Caco-2 (cell line): ENCODE data around the gene MAP7. TPM values are rescaled to one million over a fixed set of nuclear protein-coding genes. Genes with fewer than 3 reads are reported as not detected.

Source experiments
- BruUV-seq: library from RNA; stranded (reverse); fragments of 400-500 nt; replicated peaks from 2 replicates; lab custom pipeline; 2021; lab: Mats Ljungman, UMichigan
- CTCF ChIA-PET: fragments of 300-600 bp; sonication (Branson Sonifier 250); formaldehyde crosslinking; loops from one replicate; lab custom pipeline; 2022; ENCODE audit warnings: antibody characterized with exemption; lab: Charles Lee
- POLR2A ChIA-PET: fragments of 300-600 bp; sonication (Branson Sonifier 250); formaldehyde crosslinking; loops from one replicate; lab custom pipeline; 2022; ENCODE audit warnings: antibody characterized with exemption; lab: Charles Lee
- DNase-seq, 2 experiments: peaks; one replicate each; pipeline versions ENCODE4 v3.0.0 to v3.0.0-alpha.2; 2020 to 2022
- H3K27me3 ChIP-seq: replicated peaks from 2 replicates; pipeline ENCODE4 v1.6.0; 2011; ENCODE audit warnings: low read length; ENCODE audit not compliant: control insufficient read depth, insufficient read depth
- H3K36me3 ChIP-seq: 2 replicates; pipeline ENCODE4 v1.5.1; 2011; ENCODE audit warnings: low read length; ENCODE audit not compliant: control insufficient read depth, insufficient read depth
- H3K4me1 ChIP-seq: fragments of 250-450 bp; sonication (Bioruptor Pico); 2 replicates; pipeline ENCODE4 v1.5.1; 2020; ENCODE audit warnings: mild to moderate bottlenecking
- H3K4me3 ChIP-seq: 2 replicates; pipeline ENCODE4 v1.5.1; 2011; ENCODE audit warnings: low read depth, mild to moderate bottlenecking, control low read depth, low read length
- H3K9me3 ChIP-seq: fragments of 250-450 bp; sonication (Bioruptor Pico); 2 replicates; pipeline ENCODE4 v1.5.1; 2020; ENCODE audit warnings: mild to moderate bottlenecking, moderate library complexity
- H3K27ac Mint-ChIP-seq: one replicate; pipeline ENCODE4 v1.8.0; 2022; ENCODE audit warnings: mixed read lengths; ENCODE audit not compliant: unreplicated experiment
- H3K27me3 Mint-ChIP-seq: one replicate; pipeline ENCODE4 v1.8.0; 2022; ENCODE audit warnings: mixed read lengths; ENCODE audit not compliant: insufficient read depth, unreplicated experiment
- H3K36me3 Mint-ChIP-seq: one replicate; pipeline ENCODE4 v1.8.0; 2022; ENCODE audit warnings: mild to moderate bottlenecking, mixed read lengths; ENCODE audit not compliant: insufficient read depth, unreplicated experiment
- H3K4me1 Mint-ChIP-seq: one replicate; pipeline ENCODE4 v1.8.0; 2022; ENCODE audit warnings: low read depth, mixed read lengths; ENCODE audit not compliant: unreplicated experiment
- H3K4me3 Mint-ChIP-seq: one replicate; pipeline ENCODE4 v1.8.0; 2022; ENCODE audit warnings: mild to moderate bottlenecking, moderate library complexity, mixed read lengths; ENCODE audit not compliant: unreplicated experiment
- H3K9me3 Mint-ChIP-seq: one replicate; pipeline ENCODE4 v1.8.0; 2022; ENCODE audit warnings: mixed read lengths; ENCODE audit not compliant: unreplicated experiment
- CTCF ChIP-seq, 2 experiments: fragments of 200-600 bp in 1 of 2; IDR thresholded peaks; 1 replicate in 1 of 2; 2 replicates in 1 of 2; pipeline versions ENCODE4 v1.5.1 to v1.8.0; 2011 to 2022; ENCODE audit warnings: antibody characterized with exemption in 1 of 2, control low read depth in 1 of 2, inconsistent platforms in 1 of 2, low read depth in 1 of 2, low read length in 1 of 2, mild to moderate bottlenecking in 1 of 2, moderate library complexity in 1 of 2; ENCODE audit not compliant: insufficient read depth in 1 of 2, severe bottlenecking in 1 of 2, unreplicated experiment in 1 of 2
- intact Hi-C: fragments of 100-400 bp; cut with micrococcal nuclease; formaldehyde crosslinking; loops from one replicate; pipeline ENCODE4 v1.10.0; 2022; ENCODE audit not compliant: unreplicated experiment
- total RNA-seq: library from RNA; stranded (reverse); gene quantifications from 2 replicates; pipeline ENCODE4 v1.2.3, GENCODE V29; 2022

Gene MAP7
- total RNA-seq, 1 experiment from 2014 or later, result 55.3 TPM

- peak overlapping the region; percentile 69 for H3K4me3 ChIP-seq
- Mint-ChIP-seq H3K27ac (peak overlapping the region; percentile 83), H3K27me3 (no peaks in the 10 kb centered on the region), H3K4me3 (peak overlapping the region; percentile 81), H3K9me3 (no peaks in the 10 kb centered on the region), H3K36me3 (peaks cover 6% of the 10 kb centered on the region), H3K4me1 (peaks cover 21% of the 10 kb centered on the region)
- peaks cover 8% of the 10 kb centered on the region for H3K4me1 ChIP-seq
- DNase-seq, result peak in 1 of 2 experiments; percentile 16
- intact Hi-C loops, result loop anchor here (2.0 kb wide), 2 partner anchors 52 to 300 kb away; partner anchors contain the start of gene MTFR2
- no peak for TF ChIP-seq CTCF (IDR thresholded peaks at IDR 0.05; ENCODE audit: insufficient read depth in 1 of 2, low read depth in 1 of 2, low read length in 1 of 2, severe bottlenecking in 1 of 2, unreplicated experiment in 1 of 2)
- H3K27me3 ChIP-seq, result no peaks in the 10 kb centered on the region
- no peaks in the 10 kb centered on the region for H3K36me3 ChIP-seq
- ChIA-PET POLR2A (interaction anchor here (1.3 to 1.5 kb wide), 2 partner anchors 262 to 301 kb away, joined by 6 to 23 read pairs; partner anchors contain the start of genes BCLAF1 and MTFR2), CTCF (interaction anchor here (0.6 to 2.3 kb wide), 21 partner anchors 10 to 310 kb away, joined by 3 to 16 read pairs (median 5); partner anchors contain the start of genes BCLAF1 and MAP3K5)
- H3K9me3 ChIP-seq, result no peaks in the 10 kb centered on the region
- TSS peak; percentile 85 for BruUV-seq
Observed at GRCh38 chr6:136551103-136551502, 881 bp upstream of the MAP7 start.

GRCh38 chr6:136550045-136550329 lies 235 bp downstream of the MAP7 start:
- intact Hi-C loops, result loop anchor here (1.0 to 2.0 kb wide), 4 partner anchors 51 to 299 kb away; partner anchors contain the start of genes MAP3K5 and MTFR2
- CTCF ChIA-PET, result interaction anchor here (0.6 to 2.3 kb wide), 22 partner anchors 11 to 309 kb away, joined by 3 to 16 read pairs (median 5); partner anchors contain the start of genes BCLAF1 and MAP3K5
- Histone ChIP-seq H3K36me3 (no peaks in the 10 kb centered on the region), H3K9me3 (no peaks in the 10 kb centered on the region), H3K27me3 (no peaks in the 10 kb centered on the region), H3K4me3 (peak overlapping the region; percentile 94), H3K4me1 (peaks cover 8% of the 10 kb centered on the region)
- H3K36me3 Mint-ChIP-seq, result peaks cover 8% of the 10 kb centered on the region
- H3K27me3 Mint-ChIP-seq, result no peaks in the 10 kb centered on the region
- H3K4me1 Mint-ChIP-seq, result peaks cover 21% of the 10 kb centered on the region
- H3K4me3 Mint-ChIP-seq, result peak overlapping the region; percentile 81
- DNase-seq, result no peak
- no peak for TF ChIP-seq CTCF (IDR thresholded peaks at IDR 0.05; ENCODE audit: insufficient read depth in 1 of 2, low read depth in 1 of 2, low read length in 1 of 2, severe bottlenecking in 1 of 2, unreplicated experiment in 1 of 2)
- no TSS peak for BruUV-seq
- H3K9me3 Mint-ChIP-seq, result no peaks in the 10 kb centered on the region
- POLR2A ChIA-PET, result interaction anchor here (1.3 to 1.5 kb wide), 2 partner anchors 261 to 300 kb away, joined by 6 to 23 read pairs; partner anchors contain the start of genes BCLAF1 and MTFR2
- H3K27ac Mint-ChIP-seq, result peak overlapping the region; percentile 83

- intact Hi-C loops, result loop anchor here (1.0 to 10.0 kb wide), 6 partner anchors 51 to 299 kb away; partner anchors contain the start of genes BCLAF1, MAP3K5 and MTFR2
- POLR2A ChIA-PET, result interaction anchor here (1.3 to 1.5 kb wide), 2 partner anchors 260 to 299 kb away, joined by 6 to 23 read pairs; partner anchors contain the start of genes BCLAF1 and MTFR2
- no peak for TF ChIP-seq CTCF (IDR thresholded peaks at IDR 0.05; ENCODE audit: insufficient read depth in 1 of 2, low read depth in 1 of 2, low read length in 1 of 2, severe bottlenecking in 1 of 2, unreplicated experiment in 1 of 2)
- Mint-ChIP-seq H3K9me3 (no peaks in the 10 kb centered on the region), H3K27me3 (no peaks in the 10 kb centered on the region), H3K36me3 (peaks cover 13% of the 10 kb centered on the region), H3K27ac (peak overlapping the region; percentile 83), H3K4me3 (peak overlapping the region; percentile 81), H3K4me1 (peaks cover 24% of the 10 kb centered on the region)
- Histone ChIP-seq H3K4me1 (peaks cover 8% of the 10 kb centered on the region), H3K9me3 (no peaks in the 10 kb centered on the region), H3K36me3 (no peaks in the 10 kb centered on the region), H3K4me3 (peak overlapping the region; percentile 94), H3K27me3 (no peaks in the 10 kb centered on the region)
- no TSS peak for BruUV-seq
- CTCF ChIA-PET, result interaction anchor here (0.6 to 2.3 kb wide), 19 partner anchors 13 to 296 kb away, joined by 3 to 16 read pairs (median 5); partner anchors contain the start of genes BCLAF1 and MAP3K5
- peak; percentile 38 to 39 for DNase-seq
Observed at GRCh38 chr6:136549300-136550044, 750 bp downstream of the MAP7 start.
